ENCODE results near the gene CHRNE. TPM values are rescaled to one million over a fixed set of nuclear protein-coding genes. Genes with fewer than 3 reads are reported as not detected.

The CHRNE gene
- total RNA-seq, 2 experiments from 2014 or later = 3.2 to 3.7 TPM

DNA sequence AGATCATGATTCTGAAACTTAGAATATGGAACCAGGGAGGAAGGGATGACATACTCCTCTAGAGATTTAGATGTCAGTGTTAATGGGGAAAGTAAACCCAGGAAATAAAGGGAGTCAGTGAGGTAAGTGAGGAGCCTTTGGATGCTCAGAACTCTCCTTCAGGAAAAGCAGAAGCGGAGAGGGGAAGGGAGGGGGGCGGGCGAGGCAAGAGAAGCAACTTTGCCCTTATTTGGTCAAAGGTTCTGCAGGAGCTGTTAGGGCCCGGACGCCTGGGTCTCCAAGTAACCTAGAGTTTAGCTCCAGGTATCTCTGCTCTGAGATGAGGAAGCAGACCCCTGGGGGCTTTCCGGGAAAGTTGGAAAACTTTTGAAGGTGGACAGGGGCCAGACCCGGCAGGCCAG lies 44.1 kb upstream of the CHRNE start:
- peaks cover 0 to 3% of the 10 kb centered on the region in 2 experiments for H3K9me3 ChIP-seq (ENCODE audit: control insufficient read depth in 1 of 2, insufficient read depth in 1 of 2, low read length in 2 of 2)
- H3K27me3 ChIP-seq (ENCODE audit: control insufficient read depth in 1 of 2, insufficient read depth in 2 of 2, low read length in 2 of 2) = no peaks in the 10 kb centered on the region
- ATAC-seq (ENCODE audit: poor library complexity) (no peak), DNase-seq (peak in 2 of 14 experiments; percentile 8 to 53)
- peak overlapping the region; percentile 99 for H3K4me3 ChIP-seq (ENCODE audit: low read length)
- H3K4me1 Mint-ChIP-seq (ENCODE audit: low read depth) = peaks cover 68% of the 10 kb centered on the region
- H3K4me1 ChIP-seq (ENCODE audit: insufficient read depth, low read length) = peaks cover 64% of the 10 kb centered on the region
- peak overlapping the region; percentile 99 for H3K4me3 Mint-ChIP-seq
- intact Hi-C loops (cut with DNase I, micrococcal nuclease) = loop anchor here (5.0 kb wide), 2 partner anchors 100 to 235 kb away; partner anchors contain the start of gene ARRB2 (in 2 of the 2)
- peak overlapping the region; percentile 90 for H3K27ac Mint-ChIP-seq
- TF ChIP-seq, protein P1, sequence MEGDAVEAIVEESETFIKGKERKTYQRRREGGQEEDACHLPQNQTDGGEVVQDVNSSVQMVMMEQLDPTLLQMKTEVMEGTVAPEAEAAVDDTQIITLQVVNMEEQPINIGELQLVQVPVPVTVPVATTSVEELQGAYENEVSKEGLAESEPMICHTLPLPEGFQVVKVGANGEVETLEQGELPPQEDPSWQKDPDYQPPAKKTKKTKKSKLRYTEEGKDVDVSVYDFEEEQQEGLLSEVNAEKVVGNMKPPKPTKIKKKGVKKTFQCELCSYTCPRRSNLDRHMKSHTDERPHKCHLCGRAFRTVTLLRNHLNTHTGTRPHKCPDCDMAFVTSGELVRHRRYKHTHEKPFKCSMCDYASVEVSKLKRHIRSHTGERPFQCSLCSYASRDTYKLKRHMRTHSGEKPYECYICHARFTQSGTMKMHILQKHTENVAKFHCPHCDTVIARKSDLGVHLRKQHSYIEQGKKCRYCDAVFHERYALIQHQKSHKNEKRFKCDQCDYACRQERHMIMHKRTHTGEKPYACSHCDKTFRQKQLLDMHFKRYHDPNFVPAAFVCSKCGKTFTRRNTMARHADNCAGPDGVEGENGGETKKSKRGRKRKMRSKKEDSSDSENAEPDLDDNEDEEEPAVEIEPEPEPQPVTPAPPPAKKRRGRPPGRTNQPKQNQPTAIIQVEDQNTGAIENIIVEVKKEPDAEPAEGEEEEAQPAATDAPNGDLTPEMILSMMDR (IDR thresholded peaks at IDR 0.05) = no peak
- H3K27me3 Mint-ChIP-seq = no peaks in the 10 kb centered on the region
- peaks cover 58% of the 10 kb centered on the region for H3K36me3 Mint-ChIP-seq (ENCODE audit: low read depth)
- H3K27ac ChIP-seq (ENCODE audit: low read depth in 1 of 2, low read length in 2 of 2) = peak overlapping the region; percentile 96 to 98
- peaks cover 49% of the 10 kb centered on the region for H3K36me3 ChIP-seq (ENCODE audit: insufficient read depth, low read length)
- POLR2A ChIA-PET = interaction anchor here (0.7 to 13.9 kb wide), 11 partner anchors 8 to 804 kb away, joined by 3 to 350 read pairs (median 5); partner anchors contain the start of genes C17orf107, CYB5D2, INCA1 and KIF1C
- CTCF ChIA-PET = interaction anchor here (1.2 to 2.3 kb wide), 2 partner anchors 20 to 39 kb away, joined by 3 to 7 read pairs; partner anchors contain the start of gene SPAG7
- H3K9me3 Mint-ChIP-seq = no peaks in the 10 kb centered on the region

DNA sequence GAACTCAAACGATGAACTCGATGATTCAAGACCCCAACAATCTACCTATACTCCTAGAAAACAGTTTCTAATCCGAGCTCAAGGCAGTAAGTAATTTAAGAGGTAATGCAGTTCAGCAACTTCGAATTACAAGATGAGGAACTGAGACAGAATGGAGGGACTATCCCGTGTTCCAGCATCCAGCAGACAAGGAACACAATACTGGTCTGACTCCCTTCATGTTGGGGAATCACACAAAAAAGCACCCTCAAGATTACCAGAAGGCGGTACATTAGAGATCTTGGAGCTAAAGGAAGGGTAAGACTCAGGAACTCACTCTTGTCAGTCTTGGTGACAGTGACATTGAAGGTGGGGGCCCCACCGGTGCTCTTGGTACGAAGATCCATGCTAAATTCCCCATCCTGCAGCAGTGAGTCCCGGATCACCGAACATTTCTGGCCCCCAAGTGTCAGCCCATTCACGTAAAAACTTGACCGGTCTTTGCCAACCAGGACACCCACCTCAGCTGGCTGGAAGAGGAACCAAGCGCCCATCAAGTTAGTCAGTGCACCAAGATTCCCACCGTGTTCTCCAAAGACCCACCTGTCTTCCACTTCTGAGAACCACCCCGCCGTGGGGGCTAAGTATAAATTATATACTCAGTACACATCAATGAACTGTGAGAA lies 43.5 kb upstream of the CHRNE start:
- POLR2A ChIA-PET = interaction anchor here (0.9 to 13.9 kb wide), 10 partner anchors 8 to 103 kb away, joined by 3 to 350 read pairs (median 6); partner anchors contain the start of genes CHRNE, INCA1, KIF1C and RNF167
- ATAC-seq (ENCODE audit: poor library complexity) = no peak
- H3K4me1 ChIP-seq (ENCODE audit: insufficient read depth, low read length) = peaks cover 70% of the 10 kb centered on the region
- peak overlapping the region; percentile 99 for H3K4me3 ChIP-seq (ENCODE audit: low read length)
- Mint-ChIP-seq H3K27ac (peak overlapping the region; percentile 90), H3K4me3 (peak overlapping the region; percentile 99), H3K4me1 (ENCODE audit: low read depth) (peaks cover 72% of the 10 kb centered on the region), H3K36me3 (ENCODE audit: low read depth) (peaks cover 64% of the 10 kb centered on the region), H3K27me3 (no peaks in the 10 kb centered on the region), H3K9me3 (no peaks in the 10 kb centered on the region)
- DNase-seq = peak in 2 of 14 experiments; percentile 47 to 51
- no peaks in the 10 kb centered on the region for H3K27me3 ChIP-seq (ENCODE audit: control insufficient read depth in 1 of 2, insufficient read depth in 2 of 2, low read length in 2 of 2)
- H3K27ac ChIP-seq (ENCODE audit: low read depth in 1 of 2, low read length in 2 of 2) = peak overlapping the region; percentile 96 to 98
- peaks cover 51% of the 10 kb centered on the region for H3K36me3 ChIP-seq (ENCODE audit: insufficient read depth, low read length)
- peaks cover 0 to 3% of the 10 kb centered on the region in 2 experiments for H3K9me3 ChIP-seq (ENCODE audit: control insufficient read depth in 1 of 2, insufficient read depth in 1 of 2, low read length in 2 of 2)
- intact Hi-C loops (cut with DNase I, micrococcal nuclease) = loop anchor here (5.0 kb wide), 2 partner anchors 101 to 234 kb away; partner anchors contain the start of gene ARRB2 (in 2 of the 2)
- TF ChIP-seq, protein P1 (IDR thresholded peaks at IDR 0.05) = no peak
- CTCF ChIA-PET = interaction anchor here (0.8 to 2.3 kb wide), 2 partner anchors 20 to 157 kb away, joined by 3 to 7 read pairs; partner anchors contain the start of genes GLTPD2 and SPAG7

GRCh38 chr17:4945944-4946280 lies 43.0 kb upstream of the CHRNE start:
- TF ChIP-seq, protein P1 (IDR thresholded peaks at IDR 0.05) = no peak
- H3K36me3 Mint-ChIP-seq (ENCODE audit: low read depth) = peaks cover 69% of the 10 kb centered on the region
- ATAC-seq (ENCODE audit: poor library complexity) = no peak
- H3K9me3 ChIP-seq (ENCODE audit: control insufficient read depth in 1 of 2, insufficient read depth in 1 of 2, low read length in 2 of 2) = peaks cover 0 to 3% of the 10 kb centered on the region in 2 experiments
- H3K4me1 ChIP-seq (ENCODE audit: insufficient read depth, low read length) = peaks cover 71% of the 10 kb centered on the region
- H3K27ac ChIP-seq (ENCODE audit: low read depth in 1 of 2, low read length in 2 of 2) = peak overlapping the region; percentile 61 to 98
- peak overlapping the region; percentile 99 for H3K4me3 ChIP-seq (ENCODE audit: low read length)
- no peaks in the 10 kb centered on the region for H3K27me3 ChIP-seq (ENCODE audit: control insufficient read depth in 1 of 2, insufficient read depth in 2 of 2, low read length in 2 of 2)
- H3K4me1 Mint-ChIP-seq (ENCODE audit: low read depth) = peaks cover 72% of the 10 kb centered on the region
- no peaks in the 10 kb centered on the region for H3K9me3 Mint-ChIP-seq
- no peak for DNase-seq
- ChIA-PET CTCF (interaction anchor here (0.7 to 2.3 kb wide), 3 partner anchors 21 to 157 kb away, joined by 3 to 7 read pairs (median 3); partner anchors contain the start of genes CHRNE, GLTPD2 and SPAG7), POLR2A (interaction anchor here (0.9 to 13.9 kb wide), 8 partner anchors 9 to 103 kb away, joined by 3 to 350 read pairs (median 4); partner anchors contain the start of genes CHRNE, INCA1, KIF1C and SPAG7)
- peak overlapping the region; percentile 99 for H3K4me3 Mint-ChIP-seq
- intact Hi-C loops (cut with DNase I, micrococcal nuclease) = loop anchor here (5.0 kb wide), 2 partner anchors 101 to 234 kb away; partner anchors contain the start of gene ARRB2 (in 2 of the 2)
- peaks cover 51% of the 10 kb centered on the region for H3K36me3 ChIP-seq (ENCODE audit: insufficient read depth, low read length)
- H3K27me3 Mint-ChIP-seq = no peaks in the 10 kb centered on the region
- H3K27ac Mint-ChIP-seq = peak overlapping the region; percentile 90
